ENCODE results near the gene SENP5.

Gene SENP5

DNA sequence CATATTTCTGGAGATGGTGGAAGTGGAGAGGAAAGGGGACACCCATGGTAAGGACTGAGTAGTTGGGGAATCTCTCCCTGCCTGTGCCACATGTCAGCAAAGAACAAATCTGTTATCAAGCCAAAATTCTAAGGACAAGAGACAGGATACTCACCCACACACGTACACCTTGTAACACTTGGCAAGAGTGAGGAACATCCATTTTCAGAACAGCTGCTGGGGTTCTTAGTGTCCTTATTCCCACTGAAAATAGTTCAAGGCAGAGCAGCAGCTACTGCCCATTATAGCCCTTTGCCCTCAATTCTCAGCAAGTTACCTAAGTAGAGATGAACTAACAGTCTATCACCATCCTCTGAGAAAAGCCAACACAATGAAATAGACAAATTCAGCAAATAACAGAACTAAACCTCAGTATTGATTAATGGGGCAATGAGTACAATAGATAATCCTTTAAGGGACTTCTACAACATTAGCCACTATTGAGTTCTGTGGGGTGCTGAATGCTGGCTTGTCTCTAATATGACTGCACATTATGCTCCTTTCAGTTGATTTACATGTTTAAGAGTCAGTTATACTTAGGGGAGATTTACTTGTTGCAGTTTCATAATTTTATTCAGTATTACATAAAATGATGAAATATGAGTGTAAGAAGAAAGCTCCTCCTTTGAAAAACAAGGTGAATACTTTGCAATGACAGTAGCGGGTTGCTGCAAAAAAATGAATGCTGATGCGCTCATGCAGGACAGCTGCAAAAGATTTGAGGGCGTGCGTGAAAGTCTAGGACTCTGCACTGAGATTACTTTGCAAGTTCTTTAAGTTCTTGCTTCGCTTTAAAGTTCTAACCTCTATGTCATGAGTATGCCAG, 22.4 kb downstream of the SENP5 start:
- FAIRE-seq, result no peak

DNA sequence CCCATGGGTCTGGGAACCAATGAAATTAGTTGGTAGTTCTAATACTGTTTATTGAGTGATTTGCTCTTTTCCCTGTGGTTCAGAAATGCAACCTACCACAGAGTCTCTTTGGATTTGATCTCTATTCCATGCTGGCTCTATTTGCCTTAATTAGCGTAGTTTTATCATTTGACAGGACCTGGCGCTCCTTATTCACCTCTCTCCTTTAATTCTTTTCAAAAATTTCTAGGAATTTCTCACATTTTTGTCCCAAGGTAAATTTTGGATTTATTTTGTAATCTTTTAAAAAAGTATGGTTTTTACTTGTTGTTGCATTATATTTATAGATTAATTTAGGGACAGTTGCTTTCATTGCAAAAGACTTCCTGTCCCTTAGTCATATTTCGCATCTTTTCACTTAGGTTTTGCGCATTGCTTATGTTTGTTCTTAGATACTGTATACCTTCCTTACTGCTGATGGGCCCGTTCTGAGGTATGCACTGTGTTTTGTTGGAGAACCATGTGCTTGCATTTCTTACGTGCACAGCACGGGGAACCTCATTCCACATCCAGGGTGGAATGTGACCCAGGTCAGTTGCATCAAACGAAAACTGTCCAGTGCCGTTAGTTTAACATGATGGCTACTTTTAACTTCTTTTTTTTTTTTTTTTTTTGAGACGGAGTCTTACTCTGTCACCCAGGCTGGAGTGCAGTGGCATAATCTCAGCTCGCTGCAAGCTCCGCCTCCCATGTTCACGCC, 27.0 kb downstream of the SENP5 start:
- no peak for FAIRE-seq

DNA sequence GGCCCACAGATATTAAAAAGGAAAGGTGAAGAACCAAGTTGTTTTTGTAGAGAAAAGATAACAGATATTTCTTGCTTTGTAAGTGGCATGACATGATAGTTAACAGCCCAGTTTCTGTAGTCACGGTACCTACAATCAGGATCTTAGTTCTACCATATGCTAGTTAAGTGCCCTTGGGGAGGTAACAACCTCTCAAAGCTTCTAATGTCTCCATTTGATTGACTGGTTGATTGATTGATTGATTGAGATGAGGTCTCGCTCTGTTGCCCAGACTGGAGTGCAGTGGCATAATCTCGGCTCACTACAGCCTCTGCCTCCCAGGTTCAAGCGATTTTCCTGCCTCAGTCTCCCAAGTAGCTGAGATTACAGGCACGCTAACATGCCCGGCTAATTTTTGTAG, 28.5 kb downstream of the SENP5 start:
- FAIRE-seq, result no peak

DNA sequence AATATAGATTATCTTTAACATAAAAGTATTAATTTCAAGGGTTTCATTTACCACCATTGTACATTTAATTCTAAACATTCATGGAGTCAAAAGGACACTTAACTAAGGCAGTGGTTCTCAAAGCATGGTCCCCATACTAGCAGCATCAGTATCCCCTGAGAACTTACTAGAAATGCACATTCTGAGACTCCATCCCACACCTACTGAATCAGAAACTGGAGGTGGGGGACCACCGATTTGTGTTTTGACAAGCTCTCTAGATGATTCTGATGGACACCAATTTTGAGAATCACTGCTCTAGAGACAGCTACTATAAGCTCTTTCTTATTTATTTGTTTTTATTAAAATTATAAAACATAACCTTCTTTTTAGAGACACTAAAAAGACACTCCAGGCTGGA, 34.0 kb downstream of the SENP5 start:
- no peak for FAIRE-seq

DNA sequence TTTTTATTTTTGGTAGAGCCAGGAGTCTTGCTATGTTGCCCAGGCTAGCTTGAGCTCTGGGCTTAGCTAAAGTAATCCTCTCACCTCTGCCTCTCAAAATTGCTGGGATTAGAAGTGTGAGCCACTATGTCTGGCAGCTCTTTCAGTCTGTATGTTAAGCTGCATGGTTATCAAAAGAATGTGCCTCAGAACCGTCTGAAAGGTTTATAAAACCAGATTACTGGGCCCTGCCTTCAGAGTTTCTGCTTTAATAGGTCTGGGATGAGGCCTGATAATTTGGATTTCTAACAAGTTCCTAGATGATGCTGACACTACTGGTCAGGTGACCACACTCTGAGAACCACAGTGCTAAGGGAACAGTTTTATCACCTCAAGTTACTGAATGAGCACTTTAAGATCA, 34.6 kb downstream of the SENP5 start:
- no peak for FAIRE-seq

DNA sequence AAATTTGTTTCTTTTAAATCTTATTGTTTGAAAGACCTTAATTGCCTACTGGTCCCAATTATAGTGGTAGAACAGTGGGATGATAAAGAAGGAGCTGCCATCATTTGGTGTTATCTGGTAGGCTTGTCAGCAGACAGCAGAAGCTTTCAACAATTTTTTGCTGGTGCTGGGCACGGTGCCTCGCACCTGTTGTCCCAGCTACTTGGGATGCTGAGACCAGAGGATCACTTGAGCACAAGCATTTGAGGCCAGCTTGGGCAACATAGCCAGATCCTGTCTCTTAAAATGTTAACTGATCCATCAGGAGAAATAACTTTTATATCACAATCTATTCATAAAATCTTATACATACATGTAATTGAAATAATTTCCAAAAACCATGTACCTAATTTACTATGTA, 36.0 kb downstream of the SENP5 start:
- FAIRE-seq, result no peak

DNA sequence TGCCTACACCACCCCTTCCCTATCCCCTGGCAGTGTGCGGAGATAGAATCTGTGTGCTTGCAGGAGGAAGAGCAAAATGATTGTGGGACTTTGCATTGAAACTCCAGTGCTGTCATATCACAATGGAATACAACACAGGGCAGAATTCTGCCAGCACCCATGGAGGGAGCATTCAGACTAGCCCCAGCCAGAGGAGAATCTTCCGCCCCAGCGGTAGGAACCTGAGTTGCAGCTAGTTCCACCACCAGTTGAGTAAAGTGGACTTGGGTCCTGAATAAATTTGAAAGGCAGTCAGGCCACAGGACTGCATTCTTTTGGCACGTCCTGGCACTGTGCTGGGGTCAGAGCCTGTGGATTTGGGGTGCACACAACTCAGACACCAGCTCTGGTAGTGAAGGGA, 47.1 kb downstream of the SENP5 start:
- no peak for FAIRE-seq

DNA sequence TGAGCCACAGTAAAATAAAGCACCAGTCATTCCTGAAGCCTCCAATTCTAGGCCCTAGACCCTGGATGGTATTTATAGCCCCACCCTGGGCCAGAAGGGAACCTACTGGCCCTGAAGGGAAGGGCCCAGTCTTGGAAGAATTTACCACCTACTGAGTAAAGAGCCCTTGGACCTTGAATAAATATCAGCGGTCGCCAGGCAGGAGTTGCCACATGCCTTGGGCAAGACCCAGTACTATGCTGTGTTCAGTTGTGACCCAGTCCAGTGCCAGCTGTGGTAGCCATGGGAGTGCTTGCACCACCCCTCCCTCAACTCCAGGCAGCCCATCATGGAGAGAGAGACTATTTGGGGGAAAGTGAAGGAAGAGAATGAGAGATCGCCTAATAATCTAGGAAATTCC, 47.7 kb downstream of the SENP5 start:
- FAIRE-seq, result no peak

DNA sequence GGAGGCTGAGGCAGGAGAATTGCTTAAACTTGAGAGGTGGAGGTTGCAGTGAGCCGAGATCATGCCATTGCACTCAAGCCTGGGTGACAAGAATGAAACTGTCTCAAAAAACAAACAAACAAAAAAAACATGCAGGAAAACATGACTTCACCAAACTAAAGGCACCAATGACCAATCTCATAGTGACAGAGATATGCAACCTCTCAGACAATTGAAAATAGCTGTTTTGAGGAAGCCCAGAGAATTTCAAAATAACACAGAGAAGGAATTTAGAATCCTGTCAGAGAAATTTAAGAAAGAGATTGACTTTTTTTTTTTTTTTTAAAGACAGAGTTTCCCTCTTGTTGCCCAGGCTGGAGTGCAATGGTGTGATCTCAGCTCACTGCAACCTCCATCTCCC, 48.5 kb downstream of the SENP5 start:
- FAIRE-seq, result no peak

DNA sequence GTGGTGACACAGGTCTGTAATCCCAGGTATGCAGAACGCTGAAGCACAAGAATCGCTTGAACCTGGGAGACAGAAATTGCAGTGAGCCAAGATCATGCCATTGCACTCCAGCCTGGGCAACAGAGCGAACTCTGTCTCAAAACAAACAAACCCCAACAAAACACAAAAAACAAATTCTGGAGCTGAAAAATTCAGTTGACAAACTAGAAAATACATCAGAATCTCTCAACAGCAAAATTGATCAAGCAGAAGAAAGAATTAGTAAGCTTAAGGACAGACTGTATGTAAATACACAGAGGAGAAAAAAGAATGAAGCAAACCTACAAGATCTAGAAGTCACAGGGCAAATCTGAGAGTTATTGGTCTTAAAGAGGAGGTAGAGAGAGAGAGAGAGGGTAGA, 49.3 kb downstream of the SENP5 start:
- no peak for FAIRE-seq

DNA sequence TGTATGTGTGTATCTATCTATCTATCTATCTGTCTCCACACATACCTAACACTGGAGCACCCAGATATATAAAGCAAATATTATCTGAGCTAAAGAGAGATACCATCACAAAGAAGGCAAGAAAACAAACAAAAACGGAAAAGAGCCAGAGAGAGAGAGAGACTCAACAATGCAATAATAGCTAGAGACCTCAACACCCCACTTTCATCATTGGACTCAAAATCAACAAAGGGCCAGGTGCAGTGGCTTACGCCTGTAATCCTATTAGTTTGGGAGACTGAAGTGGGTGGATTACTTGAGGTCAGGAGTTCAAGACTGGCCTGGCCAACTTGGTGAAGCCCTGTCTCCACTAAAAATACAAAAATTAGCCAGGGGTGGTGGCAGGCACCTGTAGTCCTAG, 51.2 kb downstream of the SENP5 start:
- FAIRE-seq, result no peak

DNA sequence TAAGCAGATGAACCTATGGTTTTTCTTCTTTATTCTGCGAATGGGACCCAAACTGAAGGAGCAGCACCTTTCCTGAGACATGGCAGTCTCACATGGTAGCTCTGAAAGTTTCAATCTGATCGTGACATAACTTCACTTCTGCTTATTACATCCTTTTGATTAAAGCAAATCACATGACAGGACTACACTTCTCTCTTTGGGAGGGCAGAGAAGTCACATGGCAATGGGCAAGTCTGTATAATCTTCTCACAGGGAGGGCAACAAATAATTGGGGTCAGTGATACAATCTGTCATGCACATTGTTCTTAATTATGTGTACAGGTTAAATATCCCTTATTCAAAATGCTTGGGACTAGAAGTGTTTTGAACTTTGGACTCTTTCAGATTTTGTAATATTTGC, 53.0 kb downstream of the SENP5 start:
- no peak for FAIRE-seq

DNA sequence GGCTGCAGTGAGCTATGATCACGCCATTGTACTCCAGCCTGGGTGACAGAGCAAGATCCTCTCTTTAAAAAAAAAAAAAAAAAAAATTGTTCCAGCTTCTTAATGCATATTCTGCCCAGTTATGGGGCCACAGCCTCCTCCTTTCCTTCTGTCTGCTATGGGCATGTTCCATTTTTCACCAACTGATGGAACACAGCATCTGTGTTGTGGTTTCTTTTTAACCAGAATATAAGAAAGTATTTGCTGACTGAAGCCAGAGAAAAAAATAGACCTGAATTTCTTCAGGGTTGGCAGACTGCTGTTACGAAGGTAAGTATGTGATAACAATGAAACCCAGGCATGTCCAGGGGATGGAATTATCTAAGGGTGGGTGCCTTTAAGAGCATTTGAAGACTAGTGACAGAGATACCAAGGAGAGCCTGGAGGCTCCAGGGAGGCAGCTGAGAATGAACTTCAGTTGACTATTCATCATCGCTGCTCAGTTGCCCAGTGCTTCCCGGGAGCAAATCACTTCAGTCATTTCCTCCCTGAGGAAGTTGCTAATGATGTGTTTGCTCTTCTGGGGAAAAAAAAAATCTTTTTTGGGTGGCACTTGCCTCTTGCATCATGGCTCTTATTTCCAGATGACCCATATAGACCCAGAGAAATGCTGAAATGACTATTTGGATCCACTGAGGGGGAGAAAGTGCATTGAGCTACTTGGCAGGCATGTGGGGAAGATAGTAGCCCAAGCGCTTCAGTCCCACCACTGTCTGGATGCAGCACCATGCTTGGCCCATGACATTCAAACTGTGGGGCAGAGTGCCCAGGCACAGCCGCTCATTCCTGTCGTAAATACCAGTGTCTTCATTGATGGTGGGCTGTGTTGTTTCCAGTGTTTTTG, 60.1 kb downstream of the SENP5 start:
- no peak for FAIRE-seq

DNA sequence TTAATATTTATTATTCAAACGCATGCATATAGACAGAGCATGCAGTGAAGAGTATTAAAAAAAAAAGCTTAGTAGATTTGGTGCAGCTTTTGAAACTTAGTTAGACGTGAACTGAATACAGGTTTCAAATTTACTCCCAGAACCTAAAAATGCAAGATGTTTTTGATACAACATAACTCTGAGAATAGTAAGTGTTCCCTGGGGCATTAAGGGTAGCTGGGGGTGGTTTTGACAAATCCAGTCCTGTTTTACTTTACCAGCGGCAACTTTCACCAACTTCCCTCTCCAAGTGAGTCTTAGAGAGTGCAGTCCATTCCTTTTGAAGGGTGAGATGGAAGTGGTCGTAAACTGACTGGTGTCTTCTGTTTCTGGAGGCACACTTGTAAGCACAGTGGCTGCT, 63.4 kb downstream of the SENP5 start:
- FAIRE-seq, result no peak

DNA sequence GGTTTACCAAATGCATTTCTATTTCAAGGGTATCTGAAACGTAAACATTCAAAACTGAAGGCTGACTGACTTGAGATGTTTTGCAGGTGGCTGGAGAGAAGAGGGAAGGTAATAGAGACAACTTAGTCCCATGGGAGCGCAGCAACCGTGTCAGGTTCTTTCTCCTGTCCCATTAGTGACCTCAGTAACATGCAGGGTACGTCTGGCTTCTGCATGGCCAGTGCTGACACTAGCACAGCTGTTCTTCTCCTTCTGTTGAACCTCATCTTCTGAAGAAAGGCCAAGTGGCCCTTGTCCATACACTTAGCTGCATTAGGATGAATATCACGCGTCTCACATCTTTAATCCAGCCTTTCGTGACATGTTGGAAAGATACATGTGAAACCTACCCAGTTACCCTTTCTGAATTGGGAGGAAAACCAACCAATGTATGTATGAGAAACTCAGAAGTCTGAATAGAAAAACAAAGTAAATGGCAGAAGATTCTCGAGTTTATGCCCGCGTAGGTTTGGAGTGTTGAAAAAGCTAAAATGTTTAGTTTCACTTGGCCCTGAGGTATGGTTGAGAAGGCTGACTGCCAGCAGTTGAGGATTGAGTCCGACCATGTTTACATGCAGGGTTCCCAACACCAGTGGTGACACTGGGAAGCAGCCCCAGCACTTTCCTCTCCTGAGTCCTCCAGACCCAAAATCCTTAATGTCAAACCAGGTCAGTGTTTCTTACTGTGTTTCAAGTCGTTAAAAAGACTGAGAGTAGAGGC, 64.3 kb downstream of the SENP5 start:
- no peak for FAIRE-seq

DNA sequence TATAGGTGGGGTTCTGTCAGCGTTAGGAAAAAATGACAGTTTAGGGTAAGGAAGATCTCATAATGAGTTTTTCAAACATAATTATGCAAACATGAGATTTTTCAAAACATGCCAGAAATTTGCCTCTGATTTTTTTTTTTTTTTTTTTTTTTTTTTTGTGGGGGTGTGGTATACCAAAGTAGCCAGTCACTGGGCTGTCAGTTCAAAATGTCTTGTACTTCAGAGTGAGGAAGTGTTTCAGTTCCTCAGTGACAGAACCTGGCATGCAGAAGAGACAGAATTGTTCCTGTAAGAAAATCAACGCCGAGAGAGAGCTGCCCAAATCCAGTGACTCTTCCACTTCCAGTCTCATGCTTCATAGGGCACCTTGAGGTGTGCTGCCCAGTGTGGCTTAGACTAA, 64.9 kb downstream of the SENP5 start:
- FAIRE-seq, result no peak

DNA sequence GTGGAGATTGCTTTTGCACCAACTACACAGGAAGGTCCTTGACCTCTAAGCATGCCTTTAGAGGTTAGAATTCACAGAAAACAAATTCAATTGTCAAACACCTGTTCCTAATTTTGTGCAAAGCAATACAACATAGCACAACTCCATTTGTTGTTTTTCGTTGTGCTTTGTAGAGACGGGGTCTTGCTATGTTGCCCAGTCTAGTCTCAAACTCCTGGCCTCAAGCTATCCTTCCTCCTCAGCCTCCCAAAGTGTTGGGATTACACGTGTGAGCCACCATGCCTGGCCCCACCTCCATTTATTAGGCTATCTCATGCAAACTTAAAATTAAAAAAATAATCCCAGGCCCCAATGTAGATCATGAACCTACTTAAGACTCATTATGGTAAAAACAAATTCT, 68.6 kb downstream of the SENP5 start:
- no peak for FAIRE-seq

DNA sequence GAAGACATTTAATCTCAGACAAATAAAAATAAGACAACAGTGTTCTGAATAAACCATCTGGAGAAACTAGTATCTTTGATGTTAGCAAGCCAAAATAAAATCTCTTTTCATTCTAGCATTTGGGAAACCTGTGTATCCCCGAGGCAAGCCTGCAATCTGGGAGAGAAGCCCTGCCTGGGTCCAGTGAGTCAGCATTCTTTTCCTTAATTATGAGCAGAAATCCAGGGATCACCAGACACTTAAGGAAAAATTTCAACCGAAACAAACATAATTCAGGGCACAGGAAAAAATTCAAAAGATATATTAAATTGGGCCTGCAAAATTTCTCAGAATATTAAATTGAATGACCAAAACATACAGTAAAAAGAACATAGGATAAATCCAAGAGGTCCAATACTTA, 70.4 kb downstream of the SENP5 start:
- FAIRE-seq, result no peak

DNA sequence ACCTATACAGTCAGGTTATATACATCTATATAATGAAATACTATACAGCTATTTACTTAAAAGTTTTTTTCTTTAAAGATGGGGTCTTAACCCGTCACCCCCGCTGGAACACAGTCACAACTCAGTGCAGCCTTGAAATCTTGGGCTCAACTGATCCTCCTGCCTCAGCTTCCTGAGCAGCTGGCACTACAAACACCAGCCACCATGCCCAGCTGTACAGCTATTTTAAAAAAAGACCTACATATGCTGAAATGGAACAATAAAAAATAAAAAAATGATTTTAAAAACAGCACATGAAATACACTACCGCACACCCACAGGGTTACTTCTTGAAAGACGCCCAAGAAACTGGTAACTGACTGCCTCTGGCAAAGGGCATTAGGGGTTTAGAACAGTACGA, 70.9 kb downstream of the SENP5 start:
- FAIRE-seq, result no peak

DNA sequence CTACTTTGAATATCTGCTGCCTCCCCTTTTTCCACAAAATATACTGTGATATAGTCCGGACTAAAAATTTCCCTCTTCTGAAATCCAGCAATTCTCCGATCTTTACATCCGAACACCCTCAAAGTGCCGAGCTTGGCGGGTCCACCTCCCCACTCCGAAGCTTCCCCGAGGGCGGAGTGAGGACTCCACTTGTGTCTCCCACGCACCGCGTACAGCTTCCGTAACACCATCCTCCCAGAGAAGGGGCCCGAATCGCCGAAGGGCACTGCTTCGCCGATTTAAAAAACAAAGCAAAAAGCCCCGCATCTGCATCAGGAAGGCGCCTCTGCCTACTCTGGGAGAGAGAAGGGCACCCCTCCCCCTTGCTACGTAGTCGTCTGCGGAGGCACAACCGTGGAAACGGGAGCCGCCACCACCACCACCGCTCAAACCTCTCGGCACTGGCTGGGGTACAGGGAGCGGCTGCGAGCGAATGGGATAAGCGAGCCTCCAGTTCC, 74.1 kb downstream of the SENP5 start:
- no peak for FAIRE-seq

DNA sequence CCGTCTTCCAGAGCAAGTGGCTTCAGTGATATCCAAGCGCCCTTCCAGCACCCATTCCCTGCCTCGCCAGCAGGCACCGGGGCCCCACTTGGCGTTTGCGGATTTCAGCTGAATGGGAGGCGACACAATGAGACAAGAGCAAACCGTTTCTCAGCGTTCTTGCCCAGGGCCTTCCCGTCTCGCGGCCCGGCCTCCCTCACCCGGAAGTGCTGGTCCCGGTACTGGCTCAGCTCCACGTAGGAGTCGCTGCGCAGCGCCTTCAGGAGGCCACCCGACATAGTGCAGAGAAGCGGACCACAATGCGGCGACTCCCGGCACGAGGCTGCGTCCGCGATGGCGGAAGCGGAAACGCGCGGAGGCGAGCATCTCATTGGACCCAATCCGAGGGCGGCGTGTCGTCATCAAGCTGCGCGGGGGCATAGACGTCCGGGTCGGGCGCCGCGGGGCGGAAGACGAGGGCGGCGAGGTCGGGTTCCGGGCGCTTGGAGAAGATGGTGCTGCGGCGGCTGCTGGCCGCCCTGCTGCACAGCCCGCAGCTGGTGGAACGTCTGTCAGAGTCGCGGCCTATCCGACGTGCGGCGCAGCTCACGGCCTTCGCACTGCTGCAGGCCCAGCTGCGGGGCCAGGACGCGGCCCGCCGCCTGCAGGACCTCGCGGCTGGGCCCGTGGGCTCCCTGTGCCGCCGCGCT, 74.7 kb downstream of the SENP5 start, which contains the start of gene NCBP2:
Gene NCBP2 (minus strand): TSS at position 303 of the 689 bp plus-strand sequence. CDS start 25 bp downstream, at position 278.
- FAIRE-seq, result peak; percentile 61

DNA sequence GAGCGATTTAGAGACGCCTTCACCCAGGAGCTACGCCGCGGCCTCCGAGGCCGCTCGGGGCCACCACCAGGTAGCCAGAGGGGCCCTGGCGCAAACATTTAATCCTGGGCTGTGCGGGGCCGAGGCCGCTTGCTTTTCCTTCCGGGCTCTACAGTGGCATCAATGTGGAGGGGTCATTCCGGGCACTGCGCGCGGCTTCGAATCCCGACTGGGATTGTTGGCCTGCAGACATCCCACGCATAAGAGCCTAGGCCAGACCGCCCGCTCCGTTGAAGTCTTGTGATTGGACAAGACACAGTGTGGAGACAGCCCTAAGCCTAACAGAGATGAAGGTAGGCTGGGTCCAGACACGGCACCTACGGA, 75.2 kb downstream of the SENP5 start:
- FAIRE-seq, result no peak

All from A204.1 (cell line).